HCT116 (cell line): ENCODE data around the gene PAAF1. TPM values are rescaled to one million over a fixed set of nuclear protein-coding genes. Genes with fewer than 3 reads are reported as not detected.

ENCODE experiments used
- ATAC-seq: fragments of 200-7000 bp; cut with Tn5 transposase; 2 replicates; pipeline ENCODE4 v1.9.1; 2020; ENCODE audit warnings: mild to moderate bottlenecking, moderate library complexity
- BruUV-seq: library from RNA; stranded (reverse); fragments of 400-500 nt; replicated peaks from 2 replicates; lab custom pipeline; 2021; lab: Mats Ljungman, UMichigan
- CTCF ChIA-PET: fragments of 300-600 bp; sonication (Branson Sonifier 250); formaldehyde crosslinking; loops from one replicate; lab custom pipeline; 2021; ENCODE audit warnings: antibody characterized with exemption; lab: Charles Lee
- POLR2A ChIA-PET: fragments of 300-600, 350-600 bp; sonication (Branson Sonifier 250); formaldehyde crosslinking; loops from one replicate; lab custom pipeline; 2021; ENCODE audit warnings: antibody characterized with exemption; lab: Charles Lee
- RAD21 ChIA-PET, 2 experiments: fragments of 300-600 bp; sonication (Branson Sonifier 250); formaldehyde crosslinking; loops; one replicate each; lab custom pipeline; 2023; ENCODE audit warnings: low total read pairs in 2 of 2; ENCODE audit not compliant: uncharacterized antibody in 2 of 2, unreplicated experiment in 2 of 2, low non-redundant PET in 1 of 2; lab: Charles Lee
- DNase-seq: peaks from one replicate; pipeline ENCODE4 v3.0.0-alpha.2; 2010; ENCODE audit warnings: low read depth, low spot score
- H2AFZ ChIP-seq: fragments of 200-600 bp; shearing (Covaris generic), sonication (generic); 2 replicates; pipeline ENCODE4 v1.6.1; 2017; ENCODE audit warnings: low read depth, mixed run types, mixed read lengths, antibody characterized with exemption, low read length; ENCODE audit not compliant: poor library complexity, severe bottlenecking
- H3K27ac ChIP-seq: 2 replicates; pipeline ENCODE4 v1.5.1; 2012; ENCODE audit warnings: low read depth, low read length
- H3K27me3 ChIP-seq: fragments of 200-600 bp; sonication (generic); 2 replicates; pipeline ENCODE4 v1.6.1; 2016; ENCODE audit warnings: mixed run types, low read length, mixed read lengths; ENCODE audit not compliant: insufficient read depth
- H3K36me3 ChIP-seq, 2 experiments: fragments of 200-500 bp in 1 of 2; fragments of 200-600 bp in 1 of 2; sonication (Bioruptor generic) in 1 of 2; sonication (generic) in 1 of 2; 2 replicates each; pipeline versions ENCODE4 v1.5.1 to v1.6.1; 2014 to 2016; ENCODE audit warnings: low read length in 2 of 2, inconsistent platforms in 1 of 2, mixed read lengths in 1 of 2, mixed run types in 1 of 2; ENCODE audit not compliant: insufficient read depth in 2 of 2, control insufficient read depth in 1 of 2
- H3K4me1 ChIP-seq, 2 experiments: fragments of 200-600 bp in 1 of 2; sonication (generic) in 1 of 2; 2 replicates each; pipeline versions ENCODE4 v1.5.1 to v1.6.1; 2012 to 2017; ENCODE audit warnings: low read length in 2 of 2, inconsistent platforms in 1 of 2, mild to moderate bottlenecking in 1 of 2, mixed read lengths in 1 of 2, mixed run types in 1 of 2, moderate library complexity in 1 of 2; ENCODE audit not compliant: insufficient read depth in 2 of 2, control insufficient read depth in 1 of 2
- H3K4me2 ChIP-seq: fragments of 200-600 bp; sonication (generic); 2 replicates; pipeline ENCODE4 v1.6.1; 2017; ENCODE audit warnings: mixed run types, low read length, mixed read lengths
- H3K4me3 ChIP-seq, 2 experiments: fragments of 200-600 bp in 1 of 2; sonication (generic) in 1 of 2; replicated peaks in 1 of 2; 2 replicates each; pipeline ENCODE4 v1.5.1; 2011 to 2016; ENCODE audit warnings: low read length in 2 of 2, control low read depth in 1 of 2, low read depth in 1 of 2, mild to moderate bottlenecking in 1 of 2, mixed read lengths in 1 of 2, mixed run types in 1 of 2
- H3K79me2 ChIP-seq: fragments of 200-600 bp; sonication (generic); 2 replicates; pipeline ENCODE4 v1.6.1; 2017; ENCODE audit warnings: mild to moderate bottlenecking, mixed run types, low read length, moderate library complexity, mixed read lengths; ENCODE audit not compliant: insufficient read depth
- H3K9ac ChIP-seq: fragments of 200-600 bp; sonication (generic); 2 replicates; pipeline ENCODE4 v1.6.1; 2016; ENCODE audit warnings: low read length, mixed read lengths
- H3K9me2 ChIP-seq: fragments of 200-600 bp; sonication (generic), shearing (Covaris generic); 2 replicates; pipeline ENCODE4 v1.6.1; 2017; ENCODE audit warnings: mixed run types, mild to moderate bottlenecking, moderate library complexity; ENCODE audit not compliant: insufficient read depth
- H3K9me3 ChIP-seq, 2 experiments: fragments of 200-500 bp in 1 of 2; fragments of 200-600 bp in 1 of 2; sonication (Bioruptor generic) in 1 of 2; sonication (generic) in 1 of 2; 2 replicates each; pipeline ENCODE4 v1.6.1; 2014 to 2017; ENCODE audit warnings: low read length in 2 of 2, mixed read lengths in 2 of 2, inconsistent platforms in 1 of 2, low read depth in 1 of 2, mild to moderate bottlenecking in 1 of 2, mixed run types in 1 of 2, moderate library complexity in 1 of 2; ENCODE audit not compliant: control insufficient read depth in 1 of 2, insufficient read depth in 1 of 2
- H4K20me1 ChIP-seq: fragments of 200-600 bp; sonication (generic), shearing (Covaris generic); 2 replicates; pipeline ENCODE4 v1.6.1; 2017; ENCODE audit warnings: mixed run types, mild to moderate bottlenecking, moderate library complexity; ENCODE audit not compliant: insufficient read depth
- CBX3 ChIP-seq: IDR thresholded peaks from 2 replicates; pipeline ENCODE4 v1.6.1; 2012; ENCODE audit warnings: low read depth
- CEBPB ChIP-seq: IDR thresholded peaks from 2 replicates; pipeline ENCODE4 v1.6.1; 2012; ENCODE audit warnings: low read depth
- EGR1 ChIP-seq: IDR thresholded peaks from 2 replicates; pipeline ENCODE4 v1.6.1; 2012; ENCODE audit warnings: low read depth
- ELF1 ChIP-seq: IDR thresholded peaks from 2 replicates; pipeline ENCODE4 v1.6.1; 2012; ENCODE audit warnings: low read depth, borderline replicate concordance
- EZH2 ChIP-seq: fragments of 200-600 bp; sonication (generic); IDR thresholded peaks from 2 replicates; pipeline ENCODE4 v1.6.1; 2017; ENCODE audit warnings: antibody characterized with exemption, mixed run types
- EZH2phosphoT487 ChIP-seq: fragments of 200-600 bp; IDR thresholded peaks from 2 replicates; pipeline ENCODE4 v1.6.1; 2018; ENCODE audit warnings: antibody characterized with exemption, borderline replicate concordance
- JUND ChIP-seq: IDR thresholded peaks from 2 replicates; pipeline ENCODE4 v1.6.1; 2012
- POLR2A ChIP-seq: IDR thresholded peaks from 2 replicates; pipeline ENCODE4 v1.7.0; 2011; ENCODE audit warnings: borderline replicate concordance; ENCODE audit not compliant: insufficient read depth, insufficient read length; ENCODE audit errors: extremely low read depth
- POLR2AphosphoS5 ChIP-seq: IDR thresholded peaks from 2 replicates; pipeline ENCODE4 v1.6.1; 2011; ENCODE audit warnings: mild to moderate bottlenecking, low read depth, low read length, moderate library complexity
- RAD21 ChIP-seq: IDR thresholded peaks from 2 replicates; pipeline ENCODE4 v1.6.1; 2012; ENCODE audit warnings: low read depth, mild to moderate bottlenecking
- SP1 ChIP-seq: IDR thresholded peaks from 2 replicates; pipeline ENCODE4 v1.6.1; 2012; ENCODE audit warnings: low read depth
- SRF ChIP-seq: IDR thresholded peaks from 2 replicates; pipeline ENCODE4 v1.6.1; 2012; ENCODE audit warnings: low read depth
- TCF7L2 ChIP-seq: IDR thresholded peaks from 2 replicates; pipeline ENCODE4 v1.7.0; 2011; ENCODE audit warnings: borderline replicate concordance, inconsistent platforms; ENCODE audit not compliant: insufficient read depth, insufficient read length; ENCODE audit errors: extremely low read depth
- ZFX ChIP-seq: fragments of 450-650 bp; IDR thresholded peaks from 2 replicates; pipeline ENCODE4 v1.6.1; 2017
- ZNF274 ChIP-seq: fragments of 200-500 bp; sonication (Bioruptor generic); IDR thresholded peaks from 2 replicates; pipeline ENCODE4 v1.6.1; 2014; ENCODE audit warnings: mild to moderate bottlenecking, low read depth, low read length, inconsistent platforms
- intact Hi-C: fragments of 100-400 bp; cut with micrococcal nuclease; formaldehyde crosslinking; loops from 2 replicates; pipeline ENCODE4 v1.10.0; 2022
- total RNA-seq: library from RNA; stranded (reverse); gene quantifications from one replicate; pipeline ENCODE4 v1.2.1, GENCODE V29; 2021; ENCODE audit not compliant: unreplicated experiment
- TF ChIP-seq, protein P1 (sequence below): IDR thresholded peaks from 2 replicates; pipeline ENCODE4 v1.6.1; 2011; ENCODE audit warnings: mild to moderate bottlenecking, low read length, moderate library complexity; ENCODE audit not compliant: insufficient replicate concordance; ENCODE audit errors: extremely low read depth
- TF ChIP-seq, protein P2 (sequence below), 3 experiments: fragments of 200-600 bp in 1 of 3; sonication (generic) in 1 of 3; IDR thresholded peaks in 2 of 3; conservative IDR thresholded peaks in 1 of 3; 2 replicates each; pipeline ENCODE4 v1.5.1; 2012 to 2017; ENCODE audit warnings: low read depth in 2 of 3, low read length in 2 of 3, antibody characterized with exemption in 1 of 3, borderline replicate concordance in 1 of 3, control low read depth in 1 of 3, mild to moderate bottlenecking in 1 of 3, mixed read lengths in 1 of 3, mixed run types in 1 of 3, moderate library complexity in 1 of 3; ENCODE audit not compliant: insufficient read depth in 1 of 3
- TF ChIP-seq, protein P3 (sequence below): IDR thresholded peaks from 2 replicates; pipeline ENCODE4 v1.6.1; 2012

PAAF1 gene
- total RNA-seq, 1 experiment from 2014 or later = 15.5 TPM

DNA sequence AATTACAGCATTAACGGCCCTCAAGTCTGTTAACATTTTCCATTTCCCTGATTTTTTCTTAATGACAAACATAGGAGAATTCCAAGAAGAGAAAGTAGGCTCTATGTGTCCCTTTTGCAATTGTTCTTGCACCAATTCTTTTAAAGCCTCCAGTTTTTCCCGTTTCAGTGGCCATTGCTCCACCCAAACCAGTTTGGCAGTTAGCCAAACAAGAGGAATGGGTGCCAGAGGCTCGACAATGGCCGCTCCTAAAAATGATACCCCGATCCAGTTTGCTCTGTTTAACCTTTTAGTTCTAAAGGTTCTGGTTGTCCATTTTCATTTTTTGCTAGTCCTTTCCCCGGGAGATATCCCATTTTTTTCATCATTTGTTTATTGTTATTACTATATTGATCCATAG, 67.3 kb downstream of the PAAF1 start:
- BruUV-seq = no TSS peak
- Histone ChIP-seq H3K4me1 (no peaks in the 10 kb centered on the region), H3K27me3 (no peaks in the 10 kb centered on the region), H2AFZ (no peak overlapping the region), H3K4me2 (no peak overlapping the region), H3K4me3 (no peak overlapping the region), H4K20me1 (no peaks in the 10 kb centered on the region), H3K79me2 (no peaks in the 10 kb centered on the region), H3K9ac (no peak overlapping the region), H3K9me3 (peaks cover under 1 to 9% of the 10 kb centered on the region in 2 experiments; a peak in 3 of 4 replicates), H3K36me3 (no peaks in the 10 kb centered on the region), H3K27ac (no peak overlapping the region), H3K9me2 (no peaks in the 10 kb centered on the region)
- ATAC-seq = no peak
- DNase-seq = no peak
- intact Hi-C loops = no loop called here
- no peak for TF ChIP-seq SRF
- ChIA-PET CTCF (no interaction called here), POLR2A (no interaction called here), RAD21 (no interaction called here)

DNA sequence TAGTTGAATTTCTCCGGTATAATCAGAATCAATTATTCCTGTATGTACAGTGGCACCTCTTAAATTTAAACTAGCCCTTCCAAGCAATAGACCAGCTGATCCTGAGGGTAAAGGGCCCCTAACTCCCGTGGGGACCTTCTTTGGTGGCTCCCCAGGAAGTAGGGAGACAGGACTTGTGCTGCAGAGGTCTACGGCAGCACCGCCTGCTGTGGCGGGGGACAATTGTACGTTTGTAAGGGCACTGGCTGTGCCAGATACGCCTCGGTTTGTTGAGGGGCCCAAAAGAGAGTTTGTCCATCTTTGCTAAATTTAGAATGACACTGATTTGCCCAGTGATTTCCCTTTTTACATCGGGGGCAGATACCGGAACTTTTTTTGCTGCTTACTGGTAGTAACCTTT, 68.1 kb downstream of the PAAF1 start:
- no peaks in the 10 kb centered on the region for H3K36me3 ChIP-seq
- ATAC-seq (no peak), DNase-seq (no peak)
- no peak overlapping the region for H2AFZ ChIP-seq
- H3K9me2 ChIP-seq = no peaks in the 10 kb centered on the region
- no peak overlapping the region for H3K27ac ChIP-seq
- RAD21 ChIA-PET = no interaction called here
- H3K4me1 ChIP-seq = no peaks in the 10 kb centered on the region
- POLR2A ChIA-PET = no interaction called here
- H4K20me1 ChIP-seq = no peaks in the 10 kb centered on the region
- H3K79me2 ChIP-seq = no peaks in the 10 kb centered on the region
- no TSS peak for BruUV-seq
- CTCF ChIA-PET = no interaction called here
- H3K27me3 ChIP-seq = no peaks in the 10 kb centered on the region
- intact Hi-C loops = no loop called here
- H3K9me3 ChIP-seq = peaks cover 0 to 9% of the 10 kb centered on the region in 2 experiments; a peak in 2 of 4 replicates
- H3K4me3 ChIP-seq = no peak overlapping the region
- no peak overlapping the region for H3K9ac ChIP-seq
- no peak overlapping the region for H3K4me2 ChIP-seq
- TF ChIP-seq, protein P1, sequence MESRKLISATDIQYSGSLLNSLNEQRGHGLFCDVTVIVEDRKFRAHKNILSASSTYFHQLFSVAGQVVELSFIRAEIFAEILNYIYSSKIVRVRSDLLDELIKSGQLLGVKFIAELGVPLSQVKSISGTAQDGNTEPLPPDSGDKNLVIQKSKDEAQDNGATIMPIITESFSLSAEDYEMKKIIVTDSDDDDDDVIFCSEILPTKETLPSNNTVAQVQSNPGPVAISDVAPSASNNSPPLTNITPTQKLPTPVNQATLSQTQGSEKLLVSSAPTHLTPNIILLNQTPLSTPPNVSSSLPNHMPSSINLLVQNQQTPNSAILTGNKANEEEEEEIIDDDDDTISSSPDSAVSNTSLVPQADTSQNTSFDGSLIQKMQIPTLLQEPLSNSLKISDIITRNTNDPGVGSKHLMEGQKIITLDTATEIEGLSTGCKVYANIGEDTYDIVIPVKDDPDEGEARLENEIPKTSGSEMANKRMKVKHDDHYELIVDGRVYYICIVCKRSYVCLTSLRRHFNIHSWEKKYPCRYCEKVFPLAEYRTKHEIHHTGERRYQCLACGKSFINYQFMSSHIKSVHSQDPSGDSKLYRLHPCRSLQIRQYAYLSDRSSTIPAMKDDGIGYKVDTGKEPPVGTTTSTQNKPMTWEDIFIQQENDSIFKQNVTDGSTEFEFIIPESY = no peak
- TF ChIP-seq JUND (no peak), RAD21 (no peak), ELF1 (no peak), SP1 (no peak), ZNF274 (no peak), EZH2 (no peak), ZFX (no peak), POLR2AphosphoS5 (no peak), POLR2A (no peak), EZH2phosphoT487 (no peak), CEBPB (no peak), CBX3 (no peak), EGR1 (no peak), TCF7L2 (no peak), SRF (no peak)
- TF ChIP-seq, protein P2, sequence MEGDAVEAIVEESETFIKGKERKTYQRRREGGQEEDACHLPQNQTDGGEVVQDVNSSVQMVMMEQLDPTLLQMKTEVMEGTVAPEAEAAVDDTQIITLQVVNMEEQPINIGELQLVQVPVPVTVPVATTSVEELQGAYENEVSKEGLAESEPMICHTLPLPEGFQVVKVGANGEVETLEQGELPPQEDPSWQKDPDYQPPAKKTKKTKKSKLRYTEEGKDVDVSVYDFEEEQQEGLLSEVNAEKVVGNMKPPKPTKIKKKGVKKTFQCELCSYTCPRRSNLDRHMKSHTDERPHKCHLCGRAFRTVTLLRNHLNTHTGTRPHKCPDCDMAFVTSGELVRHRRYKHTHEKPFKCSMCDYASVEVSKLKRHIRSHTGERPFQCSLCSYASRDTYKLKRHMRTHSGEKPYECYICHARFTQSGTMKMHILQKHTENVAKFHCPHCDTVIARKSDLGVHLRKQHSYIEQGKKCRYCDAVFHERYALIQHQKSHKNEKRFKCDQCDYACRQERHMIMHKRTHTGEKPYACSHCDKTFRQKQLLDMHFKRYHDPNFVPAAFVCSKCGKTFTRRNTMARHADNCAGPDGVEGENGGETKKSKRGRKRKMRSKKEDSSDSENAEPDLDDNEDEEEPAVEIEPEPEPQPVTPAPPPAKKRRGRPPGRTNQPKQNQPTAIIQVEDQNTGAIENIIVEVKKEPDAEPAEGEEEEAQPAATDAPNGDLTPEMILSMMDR (IDR thresholded peaks at IDR 0.05 in 2 of 3, conservative IDR thresholded peaks at IDR 0.05 in 1 of 3; ENCODE audit: borderline replicate concordance in 1 of 3, insufficient read depth in 1 of 3, low read depth in 2 of 3, low read length in 2 of 3) = no peak
- TF ChIP-seq, protein P3, sequence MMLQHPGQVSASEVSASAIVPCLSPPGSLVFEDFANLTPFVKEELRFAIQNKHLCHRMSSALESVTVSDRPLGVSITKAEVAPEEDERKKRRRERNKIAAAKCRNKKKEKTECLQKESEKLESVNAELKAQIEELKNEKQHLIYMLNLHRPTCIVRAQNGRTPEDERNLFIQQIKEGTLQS = no peak
